ENCODE measurements around the gene LEP.

GRCh38 chr7:128240696-128241386 is at the start of gene LEP:
- TF ChIP-seq POLR2A (IDR thresholded peaks at IDR 0.05) = no peak
- TF ChIP-seq CTCF (IDR thresholded peaks at IDR 0.05) = no peak

All from uterus (tissue), 2 donors.